ENCODE data around the gene ZNF136.

DNA sequence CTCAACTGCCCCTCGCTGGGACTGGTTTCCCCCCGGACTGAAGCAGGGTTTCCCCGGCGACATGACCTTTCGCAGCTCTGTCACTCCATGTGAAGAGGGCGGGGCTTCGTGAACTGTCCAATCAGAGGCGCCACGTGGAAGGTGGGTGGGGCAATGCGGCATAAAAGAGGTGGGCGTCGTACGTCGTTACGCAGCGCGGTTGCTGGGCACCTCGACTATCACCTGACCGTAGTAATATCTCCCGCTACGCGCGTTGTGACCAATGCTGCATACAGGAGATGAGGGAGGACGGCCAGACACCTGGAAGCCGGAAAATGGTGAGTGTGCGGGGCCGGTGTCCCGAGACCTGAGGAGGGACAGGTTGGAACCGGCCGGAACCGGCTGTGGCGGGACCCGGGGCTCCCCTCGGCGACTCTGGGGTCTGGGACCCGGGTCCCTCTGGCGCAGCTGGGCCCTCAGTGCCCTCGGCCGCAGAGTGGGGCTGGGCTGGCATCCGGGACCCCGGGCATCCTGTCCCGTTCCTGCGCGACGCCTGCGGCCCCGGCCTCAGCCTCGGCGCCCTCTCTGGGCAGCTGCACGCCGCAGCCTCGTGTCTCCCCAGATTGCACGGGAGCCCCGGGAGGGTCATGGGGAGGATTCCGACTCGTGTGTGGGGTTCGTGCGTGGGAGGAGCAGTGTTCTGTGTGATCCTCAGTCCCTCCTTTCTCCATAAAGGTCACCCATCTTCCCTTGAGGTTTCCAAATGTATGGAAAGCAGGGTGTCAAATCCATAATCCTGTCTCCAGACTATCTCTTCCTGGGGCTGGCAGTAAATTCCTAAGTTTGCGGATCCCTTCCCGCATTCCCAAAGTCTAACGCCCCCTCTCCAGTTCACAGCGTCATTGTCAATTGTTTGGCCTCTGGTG, 32.2 kb downstream of the ZNF136 start:
- TF ChIP-seq POLR2A (IDR thresholded peaks at IDR 0.05; ENCODE audit: low read length) (no peak), GATA1 (IDR thresholded peaks at IDR 0.05; ENCODE audit: low read depth, low read length) (no peak)
